ENCODE results near the gene PTGR2.

Gene PTGR2

GRCh38 chr14:73873660-73874059 is 22.0 kb downstream of the PTGR2 start:
- H2AFZ ChIP-seq (ENCODE audit: low read depth, low read length): no peak overlapping the region
- no peak overlapping the region for H2BK12ac ChIP-seq (ENCODE audit: low read length in 2 of 2)
- H3K27me3 ChIP-seq (ENCODE audit: control insufficient read depth in 1 of 2, insufficient read depth in 1 of 2, low read length in 2 of 2): no peaks in the 10 kb centered on the region
- H3K4me3 ChIP-seq (ENCODE audit: insufficient read depth in 1 of 2, low read depth in 1 of 2, low read length in 2 of 2): no peak overlapping the region
- no peak overlapping the region for H2BK15ac ChIP-seq (ENCODE audit: low read depth, poor library complexity, severe bottlenecking)
- no peak overlapping the region for H3K4ac ChIP-seq (ENCODE audit: low read depth in 1 of 2, low read length in 2 of 2)
- H3K36me3 ChIP-seq (ENCODE audit: control insufficient read depth in 1 of 2, insufficient read depth in 2 of 2, low read depth in 1 of 2, low read length in 2 of 2): peaks cover 5 to 40% of the 10 kb centered on the region in 2 experiments
- H4K8ac ChIP-seq (ENCODE audit: low read length): no peak overlapping the region
- DNase-seq: no peak
- H3K79me1 ChIP-seq (replicated peaks; ENCODE audit: low read length, poor library complexity, severe bottlenecking): peaks cover 5% of the 10 kb centered on the region
- H4K91ac ChIP-seq (ENCODE audit: low read length): no peak overlapping the region
- peaks cover 2% of the 10 kb centered on the region for H3K4me1 ChIP-seq (ENCODE audit: control insufficient read depth, insufficient read depth, low read depth, low read length)
- H3K9ac ChIP-seq (ENCODE audit: low read length): no peak overlapping the region
- H3K4me2 ChIP-seq (ENCODE audit: low read length, poor library complexity, severe bottlenecking): no peak overlapping the region
- no peak overlapping the region for H2AK5ac ChIP-seq (ENCODE audit: low read length, severe bottlenecking)
- H3K9me3 ChIP-seq (ENCODE audit: control insufficient read depth, low read length): no peaks in the 10 kb centered on the region
- H3K23ac ChIP-seq (ENCODE audit: low read length in 2 of 2): no peak overlapping the region
- 96% methylated on average over 3 of the region's 3 CpGs for WGBS
- no peak overlapping the region for H3K18ac ChIP-seq (ENCODE audit: low read depth in 1 of 2, low read length in 2 of 2)
- no peak overlapping the region for H2BK5ac ChIP-seq (ENCODE audit: low read depth, low read length, poor library complexity, severe bottlenecking)
- no peak overlapping the region for H3K14ac ChIP-seq (ENCODE audit: low read length in 2 of 2)
- H2BK120ac ChIP-seq (ENCODE audit: low read depth, low read length): no peak overlapping the region
- no peak overlapping the region for H3K27ac ChIP-seq (ENCODE audit: low read length, poor library complexity, severe bottlenecking)

GRCh38 chr14:73877790-73878189 is 26.2 kb downstream of the PTGR2 start:
- Histone ChIP-seq H3K4ac (ENCODE audit: low read depth in 1 of 2, low read length in 2 of 2) (no peak overlapping the region), H3K27ac (ENCODE audit: low read length, poor library complexity, severe bottlenecking) (no peak overlapping the region), H2BK5ac (ENCODE audit: low read depth, low read length, poor library complexity, severe bottlenecking) (no peak overlapping the region), H3K9me3 (ENCODE audit: control insufficient read depth, low read length) (no peaks in the 10 kb centered on the region), H2BK120ac (ENCODE audit: low read depth, low read length) (no peak overlapping the region), H2AK5ac (ENCODE audit: low read length, severe bottlenecking) (no peak overlapping the region), H3K9ac (ENCODE audit: low read length) (no peak overlapping the region), H3K4me2 (ENCODE audit: low read length, poor library complexity, severe bottlenecking) (no peak overlapping the region), H4K91ac (ENCODE audit: low read length) (no peak overlapping the region), H3K4me1 (ENCODE audit: control insufficient read depth, insufficient read depth, low read depth, low read length) (peaks cover 2% of the 10 kb centered on the region), H3K23ac (ENCODE audit: low read length in 2 of 2) (no peak overlapping the region), H3K79me1 (replicated peaks; ENCODE audit: low read length, poor library complexity, severe bottlenecking) (peaks cover under 1% of the 10 kb centered on the region), H2BK12ac (ENCODE audit: low read length in 2 of 2) (no peak overlapping the region), H4K8ac (ENCODE audit: low read length) (no peak overlapping the region), H2BK15ac (ENCODE audit: low read depth, poor library complexity, severe bottlenecking) (no peak overlapping the region), H3K4me3 (ENCODE audit: insufficient read depth in 1 of 2, low read depth in 1 of 2, low read length in 2 of 2) (no peak overlapping the region), H3K18ac (ENCODE audit: low read depth in 1 of 2, low read length in 2 of 2) (no peak overlapping the region), H3K14ac (ENCODE audit: low read length in 2 of 2) (no peak overlapping the region), H3K36me3 (ENCODE audit: control insufficient read depth in 1 of 2, insufficient read depth in 2 of 2, low read depth in 1 of 2, low read length in 2 of 2) (peaks cover 5 to 49% of the 10 kb centered on the region in 2 experiments), H3K27me3 (ENCODE audit: control insufficient read depth in 1 of 2, insufficient read depth in 1 of 2, low read length in 2 of 2) (no peaks in the 10 kb centered on the region), H2AFZ (ENCODE audit: low read depth, low read length) (no peak overlapping the region)
- no peak for DNase-seq
- WGBS: 92% methylated on average over 3 of the region's 3 CpGs

GRCh38 chr14:73878436-73878835 is 26.8 kb downstream of the PTGR2 start:
- peaks cover 2% of the 10 kb centered on the region for H3K4me1 ChIP-seq (ENCODE audit: control insufficient read depth, insufficient read depth, low read depth, low read length)
- H3K36me3 ChIP-seq (ENCODE audit: control insufficient read depth in 1 of 2, insufficient read depth in 2 of 2, low read depth in 1 of 2, low read length in 2 of 2): peaks cover 5 to 46% of the 10 kb centered on the region in 2 experiments
- no peak overlapping the region for H2AK5ac ChIP-seq (ENCODE audit: low read length, severe bottlenecking)
- H3K4me3 ChIP-seq (ENCODE audit: insufficient read depth in 1 of 2, low read depth in 1 of 2, low read length in 2 of 2): no peak overlapping the region
- H3K27ac ChIP-seq (ENCODE audit: low read length, poor library complexity, severe bottlenecking): no peak overlapping the region
- DNase-seq: peak; percentile 88
- no peak overlapping the region for H2BK15ac ChIP-seq (ENCODE audit: low read depth, poor library complexity, severe bottlenecking)
- no peak overlapping the region for H3K18ac ChIP-seq (ENCODE audit: low read depth in 1 of 2, low read length in 2 of 2)
- no peak overlapping the region for H3K4me2 ChIP-seq (ENCODE audit: low read length, poor library complexity, severe bottlenecking)
- H3K9me3 ChIP-seq (ENCODE audit: control insufficient read depth, low read length): no peaks in the 10 kb centered on the region
- no peak overlapping the region for H3K4ac ChIP-seq (ENCODE audit: low read depth in 1 of 2, low read length in 2 of 2)
- no peak overlapping the region for H2BK12ac ChIP-seq (ENCODE audit: low read length in 2 of 2)
- WGBS: 17% methylated on average over 6 of the region's 6 CpGs
- H2AFZ ChIP-seq (ENCODE audit: low read depth, low read length): peak overlapping the region; percentile 71
- no peak overlapping the region for H2BK120ac ChIP-seq (ENCODE audit: low read depth, low read length)
- no peak overlapping the region for H4K8ac ChIP-seq (ENCODE audit: low read length)
- no peak overlapping the region for H3K23ac ChIP-seq (ENCODE audit: low read length in 2 of 2)
- no peak overlapping the region for H2BK5ac ChIP-seq (ENCODE audit: low read depth, low read length, poor library complexity, severe bottlenecking)
- no peak overlapping the region for H3K14ac ChIP-seq (ENCODE audit: low read length in 2 of 2)
- H4K91ac ChIP-seq (ENCODE audit: low read length): no peak overlapping the region
- H3K9ac ChIP-seq (ENCODE audit: low read length): no peak overlapping the region
- H3K79me1 ChIP-seq (replicated peaks; ENCODE audit: low read length, poor library complexity, severe bottlenecking): peaks cover 2% of the 10 kb centered on the region
- H3K27me3 ChIP-seq (ENCODE audit: control insufficient read depth in 1 of 2, insufficient read depth in 1 of 2, low read length in 2 of 2): no peaks in the 10 kb centered on the region

- no peak overlapping the region for H4K91ac ChIP-seq (ENCODE audit: low read length)
- no peaks in the 10 kb centered on the region for H3K27me3 ChIP-seq (ENCODE audit: control insufficient read depth in 1 of 2, insufficient read depth in 1 of 2, low read length in 2 of 2)
- H3K23ac ChIP-seq (ENCODE audit: low read length in 2 of 2): no peak overlapping the region
- H3K4me2 ChIP-seq (ENCODE audit: low read length, poor library complexity, severe bottlenecking): no peak overlapping the region
- H2BK15ac ChIP-seq (ENCODE audit: low read depth, poor library complexity, severe bottlenecking): no peak overlapping the region
- no peak overlapping the region for H4K8ac ChIP-seq (ENCODE audit: low read length)
- H3K18ac ChIP-seq (ENCODE audit: low read depth in 1 of 2, low read length in 2 of 2): no peak overlapping the region
- WGBS: 0% methylated on average over 1 of the region's 1 CpG
- DNase-seq: peak; percentile 56
- H3K4me1 ChIP-seq (ENCODE audit: control insufficient read depth, insufficient read depth, low read depth, low read length): peaks cover 2% of the 10 kb centered on the region
- no peak overlapping the region for H2BK12ac ChIP-seq (ENCODE audit: low read length in 2 of 2)
- H3K9ac ChIP-seq (ENCODE audit: low read length): no peak overlapping the region
- peaks cover 2% of the 10 kb centered on the region for H3K79me1 ChIP-seq (replicated peaks; ENCODE audit: low read length, poor library complexity, severe bottlenecking)
- H2AFZ ChIP-seq (ENCODE audit: low read depth, low read length): no peak overlapping the region
- no peak overlapping the region for H3K27ac ChIP-seq (ENCODE audit: low read length, poor library complexity, severe bottlenecking)
- no peak overlapping the region for H2BK5ac ChIP-seq (ENCODE audit: low read depth, low read length, poor library complexity, severe bottlenecking)
- H2BK120ac ChIP-seq (ENCODE audit: low read depth, low read length): no peak overlapping the region
- no peaks in the 10 kb centered on the region for H3K9me3 ChIP-seq (ENCODE audit: control insufficient read depth, low read length)
- no peak overlapping the region for H2AK5ac ChIP-seq (ENCODE audit: low read length, severe bottlenecking)
- H3K4me3 ChIP-seq (ENCODE audit: insufficient read depth in 1 of 2, low read depth in 1 of 2, low read length in 2 of 2): no peak overlapping the region
- peaks cover 5 to 42% of the 10 kb centered on the region in 2 experiments for H3K36me3 ChIP-seq (ENCODE audit: control insufficient read depth in 1 of 2, insufficient read depth in 2 of 2, low read depth in 1 of 2, low read length in 2 of 2)
- no peak overlapping the region for H3K14ac ChIP-seq (ENCODE audit: low read length in 2 of 2)
- no peak overlapping the region for H3K4ac ChIP-seq (ENCODE audit: low read depth in 1 of 2, low read length in 2 of 2)
Measured at GRCh38 chr14:73879027-73879426, 27.4 kb downstream of the PTGR2 start.
